Measurements from ENCODE around the gene MBD3L5.
"Not testable (repeated sequence)": the region's sequence is repeated elsewhere in the genome, so short reads cannot be mapped to it uniquely, and the experiment has no call there.

Gene MBD3L5

DNA sequence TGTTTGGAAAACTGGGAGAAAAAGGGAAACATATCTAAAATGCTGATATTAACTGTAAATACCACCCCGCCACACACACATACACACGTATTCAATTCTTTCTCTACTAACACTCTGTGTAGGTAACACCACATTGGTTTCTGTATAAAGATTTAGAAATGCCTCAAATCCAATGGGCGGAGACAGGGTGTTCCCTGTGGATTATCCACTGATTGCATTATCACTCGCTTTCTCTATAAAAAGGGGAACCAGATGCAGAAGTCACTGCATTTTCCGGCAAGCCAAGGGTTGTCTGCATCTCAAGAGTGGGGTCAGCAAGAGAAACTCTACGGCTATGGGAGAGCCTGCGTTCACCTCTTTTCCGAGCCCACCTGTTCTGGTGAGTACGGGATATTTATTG, at the start of gene MBD3L5:
Gene MBD3L5, plus strand, starts transcription at position 301 of the 400 bp plus-strand sequence. Its CDS starts 34 bp downstream, at position 335.
- not testable (repeated sequence) for DNase-seq

DNA sequence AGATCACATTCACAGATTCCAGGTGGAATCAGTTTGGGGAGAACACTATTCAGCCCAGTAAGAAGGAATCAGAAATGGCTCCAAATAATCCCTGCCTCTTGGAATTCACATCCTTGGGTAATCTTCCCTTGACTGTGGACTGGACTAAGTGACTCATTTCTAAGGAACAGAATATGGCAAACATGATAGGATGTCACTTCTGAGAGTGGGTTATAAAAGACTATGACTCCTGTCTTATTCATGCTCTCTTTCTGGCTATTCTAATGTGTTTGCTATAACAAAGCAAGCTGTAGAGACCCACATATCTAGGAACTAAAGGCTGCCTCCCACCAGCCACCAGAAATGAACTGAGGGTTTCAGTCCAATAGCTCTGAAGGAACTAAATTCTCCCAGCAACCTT, 46.9 kb upstream of the MBD3L5 start:
- DNase-seq: no peak

DNA sequence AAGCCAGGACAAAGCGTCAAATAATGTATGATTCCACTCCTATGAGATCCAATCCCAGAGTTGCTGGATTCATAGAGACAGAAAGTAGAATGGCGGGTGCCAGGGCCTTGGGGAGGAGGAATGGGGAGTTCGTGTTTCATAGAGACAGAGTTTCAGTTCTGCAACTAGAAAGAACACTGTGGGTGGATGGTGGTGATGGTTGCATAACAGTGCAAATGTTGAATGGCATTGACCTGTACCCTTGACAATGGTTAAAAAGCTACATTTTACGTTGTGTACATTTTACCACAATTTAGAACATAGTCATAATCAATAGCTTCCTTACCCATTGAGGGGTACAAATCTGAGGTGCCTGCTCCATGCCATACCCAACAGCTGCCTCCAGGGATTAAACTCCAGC, 42.5 kb upstream of the MBD3L5 start:
- no peak for DNase-seq

DNA sequence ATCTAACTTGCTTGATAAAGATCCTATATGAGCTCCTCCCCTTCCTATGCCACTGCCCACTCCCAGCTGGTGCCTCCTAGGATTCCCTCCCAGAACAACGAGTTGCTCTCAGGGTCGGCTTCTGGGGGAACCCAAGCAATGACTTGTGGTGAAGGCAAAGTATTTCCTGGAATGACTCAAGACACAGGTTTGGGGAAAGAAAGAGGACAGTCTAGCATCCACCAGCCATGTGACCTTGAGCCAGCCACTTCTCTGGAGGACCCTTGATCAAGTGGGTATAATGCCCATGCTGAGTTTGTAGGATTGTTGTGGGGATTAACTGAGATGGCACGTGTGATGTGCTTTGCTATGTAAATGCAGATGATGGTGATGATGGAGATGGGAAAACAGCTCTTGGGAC, 42.1 kb upstream of the MBD3L5 start:
- DNase-seq: no peak

DNA sequence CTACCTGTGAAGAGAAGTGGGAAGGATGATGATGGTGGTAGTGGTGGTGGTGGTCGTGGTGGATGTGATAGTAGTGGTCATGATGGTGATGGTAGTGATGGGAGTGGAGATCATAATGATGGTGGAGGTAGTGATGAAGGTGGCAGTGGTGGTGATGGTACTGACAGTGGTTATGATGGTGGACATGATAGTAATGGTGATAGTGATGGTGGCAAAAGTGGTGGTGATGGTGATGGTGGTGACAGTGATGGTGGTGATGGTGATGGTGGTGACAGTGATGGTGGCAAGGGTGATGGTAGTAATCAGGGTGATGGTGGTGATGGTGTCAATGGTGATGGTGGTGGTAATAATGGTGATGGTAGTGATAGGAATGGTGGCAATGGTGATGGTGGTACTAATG, 35.3 kb upstream of the MBD3L5 start:
- DNase-seq: no peak

DNA sequence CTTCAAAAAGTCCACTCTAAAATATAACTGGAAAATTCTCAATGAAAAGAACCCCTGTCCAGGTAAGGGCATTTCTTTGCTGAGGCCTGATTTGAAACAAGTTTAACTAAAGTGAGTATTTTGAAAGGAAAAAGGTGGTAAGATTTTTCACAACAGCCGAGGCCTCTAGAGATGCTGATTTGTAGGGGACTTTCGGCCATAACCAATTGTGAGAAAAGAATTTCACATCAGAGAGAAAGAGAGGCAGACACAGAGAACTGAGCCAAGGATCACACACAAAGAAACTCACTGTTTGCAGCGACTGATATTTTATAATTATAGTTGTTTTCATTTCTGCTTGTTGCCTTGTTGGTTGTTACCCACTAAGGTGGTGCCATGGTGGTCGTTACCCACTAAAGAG, 33.6 kb upstream of the MBD3L5 start:
- DNase-seq: no peak

DNA sequence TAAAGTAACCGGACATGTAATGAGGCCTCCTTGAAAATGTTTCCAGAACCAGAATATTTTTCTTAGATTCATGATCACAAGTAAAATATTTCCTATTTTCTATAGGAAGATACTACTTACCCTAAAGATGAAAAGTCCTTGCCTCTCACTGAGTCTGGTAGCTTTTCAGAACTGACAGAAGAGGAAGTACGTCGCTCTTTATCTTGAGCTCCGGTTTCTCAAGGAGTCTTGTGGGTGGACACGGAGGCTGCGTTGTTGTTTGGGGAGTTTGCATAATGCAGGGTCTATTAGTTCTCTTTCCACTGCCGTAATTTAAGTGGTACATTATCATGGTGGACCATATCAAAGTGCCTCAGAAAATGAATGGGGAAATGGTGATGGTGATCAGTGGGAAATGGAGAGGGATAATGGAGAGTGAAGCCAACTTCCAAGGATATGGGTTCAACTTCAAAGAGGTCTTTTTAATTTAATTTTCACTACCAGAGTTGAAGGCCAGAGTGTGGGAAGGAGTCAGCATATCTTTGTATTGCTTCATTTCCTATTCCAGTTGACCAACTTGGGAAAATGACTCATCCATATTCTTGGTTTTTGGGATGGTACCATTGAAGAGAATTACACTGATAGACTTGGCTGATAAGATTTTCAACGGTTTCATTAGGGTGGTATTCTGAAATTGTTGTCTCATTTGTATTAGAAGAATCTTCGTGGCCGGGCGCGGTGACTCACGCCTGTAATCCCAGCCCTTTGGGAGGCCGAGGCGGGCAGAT, 32.5 kb upstream of the MBD3L5 start:
- DNase-seq: no peak

DNA sequence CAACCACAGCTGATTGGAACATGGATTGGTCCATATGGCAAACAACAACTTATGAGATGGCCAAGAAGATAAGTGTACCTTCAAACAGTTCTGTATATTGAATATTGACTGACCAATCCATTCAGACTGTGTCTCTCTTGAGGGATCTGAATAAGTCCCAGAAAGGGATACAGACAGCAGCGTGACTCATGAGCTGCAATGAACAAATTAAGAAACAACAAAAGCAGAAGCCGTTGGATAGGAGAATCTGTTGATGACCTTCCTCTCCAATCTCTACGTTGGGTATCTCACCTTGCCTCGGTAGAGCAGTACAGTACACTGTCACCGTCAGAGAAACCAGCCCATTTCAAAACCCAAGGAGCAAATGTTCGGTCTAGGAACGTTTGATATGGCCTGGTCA, 30.4 kb upstream of the MBD3L5 start:
- no peak for DNase-seq

DNA sequence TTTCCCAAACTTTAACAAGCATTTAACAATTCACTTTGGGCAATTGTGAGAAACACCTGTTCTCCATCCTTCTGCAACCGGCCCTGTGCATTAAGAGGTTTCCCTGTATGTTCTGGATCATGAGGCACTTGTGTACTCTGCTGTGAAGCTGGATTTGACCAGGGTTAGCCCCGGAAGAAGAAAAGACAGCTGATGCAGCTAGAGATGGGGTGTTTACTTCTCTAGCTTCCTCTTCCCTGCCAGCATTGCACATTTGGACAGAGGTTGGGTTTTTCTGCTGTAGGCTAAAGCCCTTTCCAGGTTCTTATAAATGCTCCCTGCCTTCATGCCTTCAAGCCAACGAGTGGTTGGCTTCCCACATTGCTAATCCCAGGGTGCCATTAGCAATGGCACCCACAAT, 30.0 kb upstream of the MBD3L5 start:
- DNase-seq: no peak

DNA sequence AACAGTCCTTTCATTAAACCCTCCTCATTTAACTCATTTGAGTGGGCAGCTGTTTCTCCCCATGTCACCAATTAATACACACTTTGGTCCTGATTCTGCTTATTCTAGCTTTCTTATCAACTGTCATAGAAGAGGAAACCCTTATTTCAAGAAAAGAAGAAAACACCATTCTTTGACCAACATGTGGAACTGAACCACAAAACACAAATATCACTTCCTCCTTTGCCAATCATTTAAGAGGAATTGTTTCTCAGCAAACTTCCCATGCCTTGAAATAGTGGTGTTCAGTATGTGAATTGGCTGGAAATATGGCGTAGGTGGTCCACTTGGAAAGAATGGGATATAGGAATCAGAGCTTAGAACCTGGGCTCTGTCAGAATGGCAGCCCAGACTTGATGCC, 29.6 kb upstream of the MBD3L5 start:
- DNase-seq: no peak

DNA sequence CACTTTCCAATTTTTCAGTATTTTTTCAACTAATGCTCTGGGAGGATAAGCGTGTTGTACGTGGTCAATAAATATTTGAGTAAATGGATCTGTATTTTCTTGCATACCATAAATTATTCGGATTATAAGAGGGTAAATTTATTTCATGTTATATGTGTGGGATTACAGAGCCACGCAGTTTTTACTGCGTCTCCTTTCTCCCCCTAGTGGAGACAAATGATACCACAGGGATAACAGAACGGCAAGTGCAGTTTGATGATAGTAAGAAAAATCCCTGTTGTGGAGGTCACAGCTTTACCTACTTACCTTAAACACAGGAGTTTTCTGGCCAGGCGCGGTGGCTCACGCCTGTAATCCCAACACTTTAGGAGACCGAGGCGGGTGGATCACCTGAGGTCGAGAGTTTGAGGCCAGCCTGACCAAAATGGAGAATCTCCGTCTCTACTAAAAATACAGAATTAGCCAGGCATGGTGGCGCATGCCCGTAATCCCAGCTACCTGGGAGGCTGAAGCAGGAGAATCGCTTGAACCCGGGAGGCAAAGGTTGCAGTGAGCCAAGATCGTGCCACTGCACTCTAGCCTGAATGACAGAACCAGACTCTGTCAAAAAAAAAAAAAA, 26.0 kb upstream of the MBD3L5 start:
- DNase-seq: no peak

DNA sequence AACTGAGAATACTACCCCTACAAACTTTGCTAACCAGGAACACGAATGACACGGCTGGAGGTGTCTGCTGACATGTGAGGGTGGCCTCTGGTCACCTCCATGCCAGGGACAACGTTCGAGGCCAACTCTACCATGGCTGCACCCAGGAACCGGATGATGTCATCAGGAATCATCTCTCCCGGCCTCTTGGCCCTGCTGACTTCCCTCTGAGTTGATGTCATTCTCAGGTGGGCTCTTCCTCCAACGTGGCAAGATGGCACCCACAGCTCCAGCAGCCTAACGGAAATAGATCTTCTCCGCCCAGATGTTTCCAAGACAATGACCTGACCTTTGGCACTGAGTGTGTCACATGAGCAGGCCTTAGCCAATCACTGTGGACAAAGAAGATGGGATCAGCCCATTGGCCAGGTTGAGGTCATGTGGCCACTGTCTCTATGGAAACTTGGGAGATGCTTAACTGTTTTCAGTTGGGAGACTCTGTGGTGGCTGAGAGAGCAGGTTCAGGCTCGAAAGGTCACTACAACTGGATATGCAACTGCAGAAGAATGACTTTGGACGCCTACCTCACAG, 24.2 kb upstream of the MBD3L5 start:
- DNase-seq: no peak

DNA sequence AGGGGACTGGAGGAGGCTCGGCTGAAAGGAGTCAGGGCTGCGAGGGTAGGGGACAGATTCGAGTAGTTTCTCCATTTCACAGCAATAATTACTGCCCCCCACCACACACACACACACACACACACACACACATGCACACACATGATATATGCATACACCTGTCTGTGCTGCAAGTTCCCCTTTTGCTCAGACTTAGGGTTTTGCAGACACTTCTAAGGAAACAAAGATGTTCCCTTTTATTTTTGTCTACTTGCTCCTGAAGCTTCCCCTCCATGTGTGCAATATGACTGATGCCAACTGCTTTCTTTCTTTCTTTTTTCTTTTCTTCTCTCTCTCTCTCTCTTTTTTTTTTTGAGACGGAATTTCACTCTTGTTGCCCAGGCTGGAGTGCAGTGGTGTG, 22.5 kb upstream of the MBD3L5 start:
- no peak for DNase-seq

DNA sequence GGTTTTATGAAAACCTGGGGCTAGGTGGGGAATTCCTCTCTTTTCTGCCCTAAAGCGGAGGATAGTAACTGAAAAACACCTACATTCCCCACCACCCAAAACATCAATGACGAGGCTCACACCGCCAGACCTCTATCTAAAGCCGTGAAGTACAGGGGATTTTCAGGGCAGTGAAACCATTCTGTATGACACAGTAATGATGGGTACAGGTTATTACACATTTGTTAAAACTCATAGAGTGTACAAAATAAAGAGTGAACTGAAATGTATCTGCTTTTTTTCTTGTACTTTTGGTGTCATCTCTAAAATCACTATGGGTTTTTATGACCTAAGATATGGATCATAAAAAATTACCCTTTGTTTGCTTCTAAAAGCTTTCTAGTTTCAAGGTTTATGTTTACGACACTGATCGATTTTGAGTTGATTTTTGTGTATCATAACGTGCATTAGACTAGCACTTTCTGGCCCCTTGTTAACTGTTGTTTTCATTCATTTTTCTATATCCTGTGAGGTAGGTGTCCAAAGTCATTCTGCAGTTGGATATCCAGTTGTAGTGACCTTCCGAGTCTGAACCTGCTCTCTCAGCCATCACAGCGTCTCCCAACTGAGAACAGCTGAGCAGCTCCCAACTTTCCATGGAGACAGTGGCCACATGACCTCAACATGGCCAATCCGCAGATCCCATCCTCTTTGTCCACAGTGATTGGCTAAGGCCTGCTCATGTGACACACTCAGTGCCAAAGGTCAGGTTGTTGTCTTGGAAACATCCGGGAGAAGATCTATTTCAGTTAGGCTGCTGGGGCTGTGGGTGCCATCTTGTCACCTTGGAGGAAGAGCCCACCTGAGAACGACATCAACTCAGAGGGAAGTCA, 19.4 kb upstream of the MBD3L5 start:
- DNase-seq: no peak

DNA sequence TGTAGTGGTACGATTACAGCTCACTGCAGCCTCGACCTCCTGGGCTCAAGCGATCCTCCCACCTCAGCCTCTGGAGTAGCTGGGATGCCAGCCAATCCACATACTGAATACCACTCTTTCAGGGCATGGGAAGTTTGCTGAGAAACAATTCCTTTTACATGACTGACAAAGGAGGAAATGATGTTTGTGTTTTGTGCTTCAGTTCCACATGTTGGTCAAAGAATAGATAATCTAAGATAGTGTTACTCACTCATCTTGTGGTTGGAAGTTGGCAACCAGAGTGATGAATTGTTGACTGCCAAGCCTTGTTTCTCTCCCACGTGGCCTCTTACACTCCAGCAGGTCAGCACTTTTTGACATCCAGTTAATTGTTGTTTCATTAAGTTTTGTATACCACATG, 16.7 kb upstream of the MBD3L5 start:
- DNase-seq: no peak

DNA sequence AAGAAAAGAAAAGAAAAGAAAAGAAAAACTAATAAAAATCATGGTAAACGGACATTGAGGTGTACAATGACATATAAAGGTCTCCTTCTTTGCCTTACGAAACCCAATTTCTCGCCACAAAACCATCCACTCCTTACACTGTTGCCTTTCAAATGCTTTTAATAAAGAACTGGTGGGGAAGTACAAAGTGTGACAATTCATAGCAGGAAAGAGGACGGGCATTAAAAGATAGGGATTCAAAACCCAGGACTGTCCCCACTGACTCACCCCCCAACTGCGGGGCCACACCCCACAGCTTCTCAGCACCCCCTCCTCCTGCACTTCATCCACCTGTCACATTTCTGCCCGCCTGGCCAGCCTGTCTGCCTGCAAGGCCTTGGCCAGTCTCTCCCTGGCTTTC, 11.6 kb upstream of the MBD3L5 start:
- DNase-seq: no peak

DNA sequence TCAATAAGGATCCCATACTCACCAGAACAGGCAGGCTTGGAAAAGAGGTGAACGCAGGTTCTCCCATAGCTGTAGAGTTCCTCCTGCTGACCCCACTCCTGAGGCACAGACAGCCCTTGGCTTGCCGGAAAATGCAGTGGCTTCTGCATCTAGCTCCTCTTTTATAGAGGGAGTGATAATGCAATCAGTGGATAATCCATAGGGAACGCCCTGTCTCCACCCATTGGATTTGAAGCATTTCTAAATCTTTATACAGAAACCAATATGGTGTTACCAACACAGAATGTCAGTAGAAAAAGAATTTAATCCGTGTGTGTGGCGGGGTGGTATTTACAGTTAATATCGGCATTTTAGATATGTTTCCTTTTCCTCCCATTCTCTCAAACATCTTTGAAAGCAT, 9.0 kb upstream of the MBD3L5 start, which contains the start of gene MBD3L2B:
Gene MBD3L2B, minus strand, starts transcription at position 101 of the 400 bp plus-strand sequence. Its CDS starts 34 bp downstream, at position 67.
- DNase-seq: not testable (repeated sequence)

DNA sequence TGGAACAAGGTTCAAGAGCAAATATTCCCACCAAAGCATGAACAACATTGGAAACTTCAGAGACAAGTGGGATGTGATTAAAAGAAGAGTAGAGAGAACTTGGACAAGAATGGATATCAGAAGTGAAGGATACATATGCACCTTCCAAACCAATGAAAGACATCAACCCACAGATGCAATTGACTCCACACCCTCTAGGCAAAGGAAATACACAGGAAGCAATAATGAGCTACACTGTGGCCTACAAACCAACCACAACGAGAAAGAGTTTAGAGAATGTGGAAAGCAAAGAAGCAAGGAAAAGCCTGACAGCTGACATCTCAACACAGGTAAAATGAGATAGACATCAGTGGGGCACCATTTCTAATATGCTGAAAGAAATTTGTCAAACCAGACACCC, 1.6 kb upstream of the MBD3L5 start:
- not testable (repeated sequence) for DNase-seq

DNA sequence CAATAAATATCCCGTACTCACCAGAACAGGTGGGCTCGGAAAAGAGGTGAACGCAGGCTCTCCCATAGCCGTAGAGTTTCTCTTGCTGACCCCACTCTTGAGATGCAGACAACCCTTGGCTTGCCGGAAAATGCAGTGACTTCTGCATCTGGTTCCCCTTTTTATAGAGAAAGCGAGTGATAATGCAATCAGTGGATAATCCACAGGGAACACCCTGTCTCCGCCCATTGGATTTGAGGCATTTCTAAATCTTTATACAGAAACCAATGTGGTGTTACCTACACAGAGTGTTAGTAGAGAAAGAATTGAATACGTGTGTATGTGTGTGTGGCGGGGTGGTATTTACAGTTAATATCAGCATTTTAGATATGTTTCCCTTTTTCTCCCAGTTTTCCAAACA, 9.7 kb downstream of the MBD3L5 start, which contains the start of gene MBD3L4:
Gene MBD3L4, minus strand, starts transcription at position 101 of the 400 bp plus-strand sequence. Its CDS starts 35 bp downstream, at position 66.
- DNase-seq: not testable (repeated sequence)

DNA sequence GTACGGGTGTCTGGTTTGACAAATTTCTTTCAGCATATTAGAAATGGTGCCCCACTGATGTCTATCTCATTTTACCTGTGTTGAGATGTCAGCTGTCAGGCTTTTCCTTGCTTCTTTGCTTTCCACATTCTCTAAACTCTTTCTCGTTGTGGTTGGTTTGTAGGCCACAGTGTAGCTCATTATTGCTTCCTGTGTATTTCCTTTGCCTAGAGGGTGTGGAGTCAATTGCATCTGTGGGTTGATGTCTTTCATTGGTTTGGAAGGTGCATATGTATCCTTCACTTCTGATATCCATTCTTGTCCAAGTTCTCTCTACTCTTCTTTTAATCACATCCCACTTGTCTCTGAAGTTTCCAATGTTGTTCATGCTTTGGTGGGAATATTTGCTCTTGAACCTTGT, 11.2 kb downstream of the MBD3L5 start:
- DNase-seq: not testable (repeated sequence)

DNA sequence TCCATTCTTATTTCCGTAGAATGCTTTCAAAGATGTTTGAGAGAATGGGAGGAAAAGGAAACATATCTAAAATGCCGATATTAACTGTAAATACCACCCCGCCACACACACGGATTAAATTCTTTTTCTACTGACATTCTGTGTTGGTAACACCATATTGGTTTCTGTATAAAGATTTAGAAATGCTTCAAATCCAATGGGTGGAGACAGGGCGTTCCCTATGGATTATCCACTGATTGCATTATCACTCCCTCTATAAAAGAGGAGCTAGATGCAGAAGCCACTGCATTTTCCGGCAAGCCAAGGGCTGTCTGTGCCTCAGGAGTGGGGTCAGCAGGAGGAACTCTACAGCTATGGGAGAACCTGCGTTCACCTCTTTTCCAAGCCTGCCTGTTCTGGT, 18.6 kb downstream of the MBD3L5 start, which contains the start of gene MBD3L2:
Gene MBD3L2, plus strand, starts transcription at position 301 of the 400 bp plus-strand sequence. Its CDS starts 53 bp downstream, at position 354.
- DNase-seq: not testable (repeated sequence)

DNA sequence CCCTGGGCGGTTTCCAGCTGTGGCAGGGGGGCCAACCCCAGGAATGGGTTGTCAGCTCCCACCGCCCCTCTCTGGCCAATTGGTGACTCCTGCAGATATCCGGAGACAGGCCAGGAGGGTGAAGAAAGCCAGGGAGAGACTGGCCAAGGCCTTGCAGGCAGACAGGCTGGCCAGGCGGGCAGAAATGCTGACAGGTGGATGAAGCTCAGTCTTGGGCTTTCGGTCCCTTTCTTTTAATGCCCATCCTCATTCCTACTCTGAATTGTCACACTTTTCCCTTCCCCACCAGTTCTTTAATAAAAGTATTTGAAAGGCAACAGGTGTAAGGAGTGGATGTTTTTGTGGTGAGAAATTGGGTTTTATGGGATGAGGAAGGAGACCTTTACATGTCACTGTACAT, 21.0 kb downstream of the MBD3L5 start:
- not testable (repeated sequence) for DNase-seq

DNA sequence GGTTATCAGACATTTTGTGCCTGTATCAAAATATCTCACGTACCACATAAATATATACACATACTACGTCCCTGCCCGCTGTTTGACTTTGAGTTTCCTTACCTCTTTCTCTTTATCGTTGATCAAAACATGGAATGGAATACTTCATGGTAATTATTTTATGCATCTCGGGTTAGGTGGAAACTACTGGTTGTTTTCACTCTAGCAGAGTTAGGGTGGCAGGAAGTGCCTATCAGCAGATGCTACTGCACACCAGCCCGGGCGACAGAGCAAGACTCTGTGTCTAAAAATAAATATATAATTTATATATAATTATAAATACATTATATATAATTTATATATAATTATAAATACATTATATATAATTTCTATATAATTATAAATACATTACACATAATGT, 22.5 kb downstream of the MBD3L5 start:
- DNase-seq: not testable (repeated sequence)
